ENCODE data around the gene CD63.

DNA sequence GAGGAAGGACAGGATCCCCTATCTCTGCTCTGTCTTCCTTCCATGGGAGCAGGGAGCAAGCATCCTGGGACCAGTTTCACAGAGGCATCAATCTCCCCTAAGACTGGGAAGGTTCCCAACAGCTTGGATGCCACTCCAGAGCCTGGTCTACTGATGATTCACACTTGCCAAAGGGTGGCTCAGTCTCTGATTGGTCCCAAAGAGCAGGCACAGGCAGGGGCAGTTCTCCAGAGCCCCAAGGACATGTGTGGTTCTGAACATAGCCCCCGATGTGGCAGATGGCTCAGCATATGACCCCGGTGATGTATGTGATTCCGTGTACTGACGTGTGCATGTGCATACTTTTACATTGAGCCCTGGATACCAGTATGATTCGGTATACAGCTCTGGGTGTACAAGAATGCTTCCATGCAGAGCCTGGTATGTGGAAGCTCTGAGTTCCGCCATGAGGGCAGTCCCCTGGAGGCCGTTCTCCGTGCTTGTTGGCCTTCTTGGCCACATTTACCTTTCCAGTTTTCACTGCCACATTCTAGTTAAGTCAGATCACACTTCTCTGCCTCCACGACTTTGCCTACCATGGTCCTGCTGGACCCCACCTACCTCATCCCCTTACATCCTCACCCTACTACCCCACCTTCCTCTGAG lies 42.3 kb downstream of the CD63 start:
- TF ChIP-seq, protein P1, sequence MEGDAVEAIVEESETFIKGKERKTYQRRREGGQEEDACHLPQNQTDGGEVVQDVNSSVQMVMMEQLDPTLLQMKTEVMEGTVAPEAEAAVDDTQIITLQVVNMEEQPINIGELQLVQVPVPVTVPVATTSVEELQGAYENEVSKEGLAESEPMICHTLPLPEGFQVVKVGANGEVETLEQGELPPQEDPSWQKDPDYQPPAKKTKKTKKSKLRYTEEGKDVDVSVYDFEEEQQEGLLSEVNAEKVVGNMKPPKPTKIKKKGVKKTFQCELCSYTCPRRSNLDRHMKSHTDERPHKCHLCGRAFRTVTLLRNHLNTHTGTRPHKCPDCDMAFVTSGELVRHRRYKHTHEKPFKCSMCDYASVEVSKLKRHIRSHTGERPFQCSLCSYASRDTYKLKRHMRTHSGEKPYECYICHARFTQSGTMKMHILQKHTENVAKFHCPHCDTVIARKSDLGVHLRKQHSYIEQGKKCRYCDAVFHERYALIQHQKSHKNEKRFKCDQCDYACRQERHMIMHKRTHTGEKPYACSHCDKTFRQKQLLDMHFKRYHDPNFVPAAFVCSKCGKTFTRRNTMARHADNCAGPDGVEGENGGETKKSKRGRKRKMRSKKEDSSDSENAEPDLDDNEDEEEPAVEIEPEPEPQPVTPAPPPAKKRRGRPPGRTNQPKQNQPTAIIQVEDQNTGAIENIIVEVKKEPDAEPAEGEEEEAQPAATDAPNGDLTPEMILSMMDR (IDR thresholded peaks at IDR 0.05; ENCODE audit: poor library complexity, severe bottlenecking): no peak
- TF ChIP-seq EP300 (conservative IDR thresholded peaks at IDR 0.05; ENCODE audit: poor library complexity, severe bottlenecking): no peak
